Mucosa of descending colon (tissue), 3 donors: ENCODE measurements around the gene SPAG17. TPM values are rescaled to one million over a fixed set of nuclear protein-coding genes. Genes with fewer than 3 reads are reported as not detected.

Source experiments
- ATAC-seq: fragments of 200-7000 bp; cut with Tn5 transposase; one replicate; pipeline ENCODE4 v1.9.1; 2020; ENCODE audit warnings: mild to moderate bottlenecking, moderate library complexity
- DNase-seq, 3 donors: peaks; one replicate each; pipeline ENCODE4 v3.0.0-alpha.2; 2020
- H3K36me3 ChIP-seq: fragments of 200-600 bp; one replicate; pipeline ENCODE4 v1.8.0; 2021; ENCODE audit warnings: low read depth, mild to moderate bottlenecking
- H3K4me1 ChIP-seq: fragments of 200-600 bp; one replicate; pipeline ENCODE4 v1.8.0; 2021; ENCODE audit warnings: low read depth, mild to moderate bottlenecking
- H3K4me3 ChIP-seq: fragments of 200-600 bp; one replicate; pipeline ENCODE4 v1.8.0; 2021; ENCODE audit warnings: mild to moderate bottlenecking
- H3K9me3 ChIP-seq: fragments of 200-600 bp; one replicate; pipeline ENCODE4 v1.8.0; 2021; ENCODE audit warnings: mild to moderate bottlenecking
- intact Hi-C, 2 donors: fragments of 100-400 bp; cut with DNase I in 1 of 2; cut with micrococcal nuclease in 1 of 2; formaldehyde crosslinking; loops; one replicate each; pipeline versions ENCODE4 v1.11.0 to v1.11.1; 2022; cut with DNase I, micrococcal nuclease
- total RNA-seq, 3 donors: library from RNA; stranded (reverse); fragmentation: NEBNext Ultra II Directional in 2 of 3; extraction: Animal tissue kit (Norgen Biotek cat#: 25700) in 2 of 3; gene quantifications; one replicate each; pipeline versions ENCODE4 v1.2.1 to v1.2.4, GENCODE V29; 2021 to 2023
- TF ChIP-seq, protein P1 (sequence below): fragments of 200-600 bp; IDR thresholded peaks from one replicate; pipeline ENCODE4 v1.8.0; 2022; ENCODE audit warnings: antibody characterized with exemption, mild to moderate bottlenecking
- donor health status: DM: no; HTN: no; CAD: no; lungs with moderate emphysema.
- donor health status: DM: no; HTN: no; CAD: no.
- donor health status: DM: no; HTN: yes; CAD: no.

Gene SPAG17
- total RNA-seq, 3 donors from 2014 or later, result not detected

GRCh38 chr1:118008011-118008410 is 177.0 kb downstream of the SPAG17 start:
- TF ChIP-seq, protein P1, sequence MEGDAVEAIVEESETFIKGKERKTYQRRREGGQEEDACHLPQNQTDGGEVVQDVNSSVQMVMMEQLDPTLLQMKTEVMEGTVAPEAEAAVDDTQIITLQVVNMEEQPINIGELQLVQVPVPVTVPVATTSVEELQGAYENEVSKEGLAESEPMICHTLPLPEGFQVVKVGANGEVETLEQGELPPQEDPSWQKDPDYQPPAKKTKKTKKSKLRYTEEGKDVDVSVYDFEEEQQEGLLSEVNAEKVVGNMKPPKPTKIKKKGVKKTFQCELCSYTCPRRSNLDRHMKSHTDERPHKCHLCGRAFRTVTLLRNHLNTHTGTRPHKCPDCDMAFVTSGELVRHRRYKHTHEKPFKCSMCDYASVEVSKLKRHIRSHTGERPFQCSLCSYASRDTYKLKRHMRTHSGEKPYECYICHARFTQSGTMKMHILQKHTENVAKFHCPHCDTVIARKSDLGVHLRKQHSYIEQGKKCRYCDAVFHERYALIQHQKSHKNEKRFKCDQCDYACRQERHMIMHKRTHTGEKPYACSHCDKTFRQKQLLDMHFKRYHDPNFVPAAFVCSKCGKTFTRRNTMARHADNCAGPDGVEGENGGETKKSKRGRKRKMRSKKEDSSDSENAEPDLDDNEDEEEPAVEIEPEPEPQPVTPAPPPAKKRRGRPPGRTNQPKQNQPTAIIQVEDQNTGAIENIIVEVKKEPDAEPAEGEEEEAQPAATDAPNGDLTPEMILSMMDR, result no peak
- no peaks in the 10 kb centered on the region for H3K9me3 ChIP-seq
- no peak for ATAC-seq
- intact Hi-C loops, result no loop called here
- no peaks in the 10 kb centered on the region for H3K36me3 ChIP-seq
- H3K4me3 ChIP-seq, result no peak overlapping the region
- H3K4me1 ChIP-seq, result no peaks in the 10 kb centered on the region
- no peak for DNase-seq

- Histone ChIP-seq H3K36me3 (no peaks in the 10 kb centered on the region), H3K4me3 (no peak overlapping the region), H3K4me1 (no peaks in the 10 kb centered on the region), H3K9me3 (no peaks in the 10 kb centered on the region)
- ATAC-seq (no peak), DNase-seq (no peak)
- intact Hi-C loops, result no loop called here
- TF ChIP-seq, protein P1, result no peak
Measured at GRCh38 chr1:118007391-118007790, 177.6 kb downstream of the SPAG17 start.

GRCh38 chr1:118004312-118004711 is 180.7 kb downstream of the SPAG17 start:
- Histone ChIP-seq H3K4me1 (no peaks in the 10 kb centered on the region), H3K9me3 (no peaks in the 10 kb centered on the region), H3K36me3 (no peaks in the 10 kb centered on the region), H3K4me3 (no peak overlapping the region)
- TF ChIP-seq, protein P1, result no peak
- intact Hi-C loops, result no loop called here
- DNase-seq (no peak), ATAC-seq (no peak)

- Histone ChIP-seq H3K4me3 (no peak overlapping the region), H3K9me3 (no peaks in the 10 kb centered on the region), H3K4me1 (no peaks in the 10 kb centered on the region), H3K36me3 (no peaks in the 10 kb centered on the region)
- ATAC-seq (no peak), DNase-seq (no peak)
- intact Hi-C loops, result no loop called here
- TF ChIP-seq, protein P1, result no peak
Measured at GRCh38 chr1:117985973-117986372, 199.1 kb downstream of the SPAG17 start.

- TF ChIP-seq, protein P1, result no peak
- Histone ChIP-seq H3K9me3 (no peaks in the 10 kb centered on the region), H3K4me1 (no peaks in the 10 kb centered on the region), H3K4me3 (no peak overlapping the region), H3K36me3 (no peaks in the 10 kb centered on the region)
- intact Hi-C loops, result no loop called here
- DNase-seq, result no peak
- ATAC-seq, result no peak
Measured at GRCh38 chr1:117985239-117985638, 199.8 kb downstream of the SPAG17 start.
